Activated CD4-positive, CD25-positive, alpha-beta regulatory T cell treated with anti-CD3 and anti-CD28 coated beads, Interleukin-2, amount 50 U/mL, for 24 hours (primary cell): Measurements from ENCODE around the gene ZNF528.

Experiments
- ATAC-seq, 2 donors: fragments of 150-1000 bp; cut with Tn5 transposase; one replicate each; pipeline ENCODE4 v1.10.0; 2021; ENCODE audit warnings: mild to moderate bottlenecking in 1 of 2, moderate library complexity in 1 of 2

The ZNF528 gene

DNA sequence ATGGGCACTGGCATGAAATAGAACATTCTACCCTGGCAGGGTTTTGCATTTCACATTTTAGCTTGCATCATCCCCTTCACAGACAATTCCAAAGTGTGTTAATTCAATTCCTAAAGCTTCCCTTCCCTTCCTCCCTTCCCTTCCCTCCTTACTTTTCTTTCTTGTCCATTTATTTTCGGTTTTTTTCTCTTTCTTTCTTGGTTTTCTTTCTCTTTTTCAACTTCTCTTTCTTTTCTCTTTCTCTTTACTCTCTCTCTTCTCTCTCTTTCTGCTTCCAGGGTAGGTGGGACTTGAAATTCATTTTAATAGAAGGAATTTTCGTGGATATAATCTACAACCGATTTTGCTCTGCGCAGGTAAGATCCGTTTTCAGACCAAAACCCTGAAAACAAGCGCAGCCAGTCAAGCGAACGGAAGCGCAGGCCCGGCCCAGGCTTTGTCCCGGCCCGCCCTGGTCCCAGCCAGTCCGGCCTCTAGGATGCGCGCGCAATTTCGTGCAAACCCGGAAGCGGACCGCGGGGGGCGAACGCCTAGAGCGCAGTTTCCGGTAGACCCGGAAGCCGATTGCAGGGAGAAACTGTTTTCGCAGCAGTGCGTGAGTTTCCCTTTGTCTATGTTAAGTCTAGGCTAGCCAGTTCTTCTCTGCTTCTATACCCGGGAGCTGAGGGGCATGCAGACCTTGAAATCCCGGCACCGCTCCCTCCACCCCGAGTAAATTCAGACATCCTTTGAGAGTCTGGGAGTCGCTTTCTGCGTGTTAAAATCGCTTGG is at the start of gene ZNF528:
Gene ZNF528, plus strand, starts transcription at position 540 of the 771 bp plus-strand sequence. CDS start 4,165 bp downstream, outside the sequence.
- ATAC-seq, result peak; percentile 100

DNA sequence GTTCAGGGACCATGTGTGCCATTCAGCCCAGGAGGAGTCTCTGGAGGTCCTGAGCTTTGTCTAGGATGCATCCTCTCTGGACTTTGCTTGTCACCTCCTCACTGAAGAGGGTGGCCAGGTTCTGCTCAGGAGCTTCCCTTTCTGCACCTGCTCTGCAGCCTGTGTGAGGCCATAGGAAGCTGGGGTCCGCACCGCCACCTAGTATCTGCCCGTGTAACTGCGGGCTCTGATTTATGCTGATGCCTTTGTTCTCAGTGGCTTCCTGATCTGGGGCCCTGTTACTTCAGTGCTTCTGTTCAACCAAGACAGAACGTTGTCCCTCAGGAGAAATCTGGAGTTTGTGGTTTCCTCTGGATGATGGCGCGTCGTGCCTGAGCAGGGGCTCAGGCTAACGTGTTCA is 46.1 kb upstream of the ZNF528 start:
- no peak for ATAC-seq

DNA sequence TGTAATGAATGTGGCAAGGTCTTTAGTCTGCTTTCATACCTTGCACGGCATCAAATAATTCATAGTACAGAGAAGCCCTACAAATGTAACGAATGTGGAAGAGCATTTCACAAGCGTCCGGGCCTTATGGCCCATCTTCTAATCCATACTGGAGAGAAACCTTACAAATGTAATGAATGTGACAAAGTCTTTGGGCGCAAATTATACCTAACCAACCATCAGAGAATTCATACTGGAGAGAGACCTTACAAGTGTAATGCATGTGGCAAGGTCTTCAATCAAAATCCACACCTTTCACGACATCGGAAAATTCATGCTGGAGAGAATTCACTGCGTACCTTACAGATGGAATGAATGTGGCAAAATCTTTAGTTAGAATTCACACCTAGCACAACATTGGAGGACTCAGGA is 31.2 kb upstream of the ZNF528 start:
- ATAC-seq, result no peak

DNA sequence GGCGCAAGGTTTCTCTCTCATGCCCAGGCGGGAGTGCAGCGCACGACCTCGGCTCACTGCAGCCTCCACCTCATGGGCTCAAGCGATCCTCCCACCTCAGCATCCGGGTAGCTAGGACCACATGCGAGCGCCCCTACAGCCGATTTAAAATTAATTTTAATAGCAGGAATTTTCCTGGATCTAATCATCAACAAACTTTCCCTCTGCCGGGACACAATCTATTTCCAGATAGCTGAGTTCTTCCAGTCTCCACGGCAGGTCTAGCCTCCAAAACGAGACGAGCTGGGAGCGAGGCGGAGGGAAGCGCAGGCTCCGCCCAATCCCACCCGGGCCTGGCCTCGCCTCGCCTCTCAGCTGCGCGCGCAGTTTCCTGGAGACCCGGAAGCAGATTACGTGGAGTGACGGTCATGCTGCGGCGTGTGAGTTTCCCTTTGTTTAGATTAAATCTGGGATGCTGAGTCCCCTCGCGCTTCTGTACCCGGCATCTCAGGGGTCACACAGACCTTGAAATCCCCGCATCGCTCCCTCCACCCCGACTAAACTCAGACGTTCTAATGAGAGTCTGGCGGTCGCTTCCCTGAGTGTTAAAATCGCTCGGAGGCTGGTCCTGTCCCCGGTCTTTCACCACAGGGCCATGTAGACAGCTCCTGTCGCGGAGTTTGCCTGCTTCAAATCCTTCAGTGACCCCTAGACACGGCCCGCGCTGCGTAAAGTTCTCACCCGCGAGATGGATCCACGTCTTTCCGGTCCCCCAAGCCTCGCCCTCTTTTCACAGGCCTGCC is 27.9 kb upstream of the ZNF528 start, which contains the start of gene ZNF880:
Gene ZNF880, plus strand, starts transcription at position 365 of the 782 bp plus-strand sequence. Its CDS starts 43 bp downstream, at position 408.
- peak; percentile 98 to 99 for ATAC-seq

DNA sequence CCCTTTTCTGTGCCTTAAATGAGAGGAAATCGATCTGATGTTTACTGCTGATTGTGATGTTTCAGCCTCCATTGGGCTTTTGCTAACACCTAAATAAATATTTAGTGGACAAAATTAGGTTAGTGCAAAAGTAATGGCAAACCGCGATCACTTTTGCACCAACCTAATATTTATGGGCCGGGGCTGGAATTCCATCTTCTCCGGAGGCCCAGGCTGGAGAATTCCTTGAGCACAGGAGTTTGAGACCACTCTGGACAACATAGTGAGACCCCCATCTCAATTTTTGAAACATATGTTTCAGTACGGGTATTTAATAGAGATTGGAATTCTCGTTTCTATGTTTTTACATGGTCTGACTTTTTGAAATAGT is 27.3 kb upstream of the ZNF528 start:
- ATAC-seq, result no peak

DNA sequence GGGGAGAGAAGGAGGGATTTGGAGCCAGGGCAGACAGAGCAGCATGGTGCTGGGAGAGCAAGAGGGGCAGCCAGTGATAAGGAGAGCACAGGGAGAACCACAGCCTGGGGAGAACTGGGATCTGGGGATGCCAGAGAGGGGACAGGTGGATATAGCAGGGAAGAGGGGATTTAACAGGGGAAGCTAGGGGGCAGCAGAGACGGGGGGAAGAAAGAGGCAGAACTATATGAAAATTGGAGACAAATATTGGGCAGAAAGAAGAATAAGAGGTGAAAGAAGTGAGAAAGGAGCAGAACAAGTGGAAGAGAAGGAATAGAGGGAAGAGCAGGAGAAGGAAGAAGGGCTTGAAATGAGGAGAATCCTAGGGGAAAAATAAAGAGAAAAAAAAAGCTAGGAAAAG is 6.5 kb upstream of the ZNF528 start:
- no peak for ATAC-seq

DNA sequence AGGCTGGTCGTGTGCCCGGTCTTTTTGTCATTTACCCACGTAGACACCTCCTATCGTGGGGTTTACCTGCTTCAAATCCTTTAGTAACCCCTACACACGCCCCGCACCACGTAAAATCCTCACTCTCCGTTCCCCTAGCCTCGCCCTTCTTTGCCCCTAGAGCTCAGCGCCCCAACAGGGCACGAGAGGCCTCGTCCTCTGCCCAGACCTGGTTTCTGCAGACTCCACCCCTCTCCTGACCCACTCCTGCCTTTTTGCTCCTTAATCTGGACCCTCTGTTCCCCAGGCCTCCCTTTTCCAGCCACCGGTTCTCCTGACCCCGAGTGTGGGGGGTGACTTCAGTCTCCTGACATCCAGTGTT is 412 bp downstream of the ZNF528 start:
- peak in 1 of 2 donors; percentile 18 for ATAC-seq

DNA sequence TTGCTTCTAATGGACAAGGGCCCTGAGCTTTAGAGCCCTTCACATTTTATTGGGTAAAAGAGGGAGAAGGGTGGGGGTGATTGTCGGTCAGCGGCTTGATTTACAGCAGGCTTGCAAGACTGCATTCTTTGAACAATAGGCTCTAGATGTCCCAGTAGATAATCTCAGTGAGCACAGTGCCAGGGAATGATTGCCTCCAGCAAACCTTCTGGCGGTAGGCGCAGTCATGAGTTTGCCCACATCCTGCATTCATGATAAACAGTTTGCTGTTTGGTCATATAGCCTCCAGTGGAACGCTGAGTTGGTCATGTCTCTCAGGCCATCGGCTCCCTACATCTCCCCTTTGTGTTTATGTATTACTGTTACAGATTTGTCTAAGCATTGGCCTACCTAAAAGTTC is 12.6 kb downstream of the ZNF528 start:
- ATAC-seq, result no peak

DNA sequence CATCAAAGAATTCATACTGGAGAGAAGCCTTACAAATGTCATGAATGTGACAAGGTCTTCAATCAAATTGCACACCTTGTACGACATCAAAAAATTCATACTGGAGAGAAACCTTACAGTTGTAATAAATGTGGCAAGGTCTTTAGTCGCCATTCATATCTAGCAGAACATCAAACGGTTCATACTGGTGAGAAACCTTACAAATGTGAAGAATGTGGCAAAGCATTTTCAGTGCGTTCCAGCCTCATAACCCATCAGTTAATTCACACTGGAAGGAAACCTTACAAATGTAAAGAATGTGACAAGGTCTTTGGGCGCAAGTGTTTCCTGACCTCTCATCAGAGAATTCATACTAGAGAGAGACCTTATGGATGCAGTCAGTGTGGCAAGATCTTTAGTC is 18.1 kb downstream of the ZNF528 start:
- ATAC-seq, result no peak

DNA sequence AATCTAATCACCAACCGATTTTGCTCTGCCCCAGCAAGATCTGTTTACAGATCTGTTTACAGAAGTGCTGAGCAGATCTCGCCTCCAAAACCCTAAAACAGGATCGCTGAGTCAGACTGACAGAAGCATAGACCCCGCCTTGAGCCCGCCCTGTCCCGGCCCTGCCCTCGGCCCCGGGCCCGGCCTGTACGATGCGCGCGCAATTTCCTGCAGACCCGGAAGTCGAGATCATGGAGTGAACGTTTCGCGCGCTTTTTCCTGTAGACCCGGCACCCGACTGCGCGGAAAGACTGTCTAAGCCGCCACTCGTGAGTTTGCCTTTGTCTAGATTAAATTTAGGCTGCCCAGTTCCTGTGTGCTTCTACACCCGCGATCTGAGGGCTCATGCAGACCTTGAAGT is 31.3 kb downstream of the ZNF528 start, which contains the start of gene ZNF534:
Gene ZNF534, plus strand, starts transcription at position 212 of the 400 bp plus-strand sequence. CDS start 2,327 bp downstream, outside the sequence.
- ATAC-seq, result no peak

DNA sequence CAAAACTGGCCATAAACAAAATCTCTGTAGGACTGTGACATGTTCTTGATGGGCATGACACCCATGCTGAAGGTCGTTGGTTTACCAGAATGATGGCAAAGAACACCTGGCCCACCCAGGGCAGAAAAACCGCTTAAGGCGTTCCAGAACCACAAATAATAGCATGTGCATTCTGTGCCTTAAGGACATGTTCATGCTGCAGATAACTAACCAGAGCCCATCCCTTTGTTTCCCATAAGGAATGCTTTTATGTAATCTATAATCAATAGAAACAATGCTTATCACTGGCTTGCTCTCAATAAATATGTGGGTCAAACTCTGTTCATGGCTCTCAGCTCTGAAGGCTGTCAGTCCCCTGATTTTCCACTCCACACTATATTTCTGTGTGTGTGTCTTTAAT is 44.5 kb downstream of the ZNF528 start:
- no peak for ATAC-seq

DNA sequence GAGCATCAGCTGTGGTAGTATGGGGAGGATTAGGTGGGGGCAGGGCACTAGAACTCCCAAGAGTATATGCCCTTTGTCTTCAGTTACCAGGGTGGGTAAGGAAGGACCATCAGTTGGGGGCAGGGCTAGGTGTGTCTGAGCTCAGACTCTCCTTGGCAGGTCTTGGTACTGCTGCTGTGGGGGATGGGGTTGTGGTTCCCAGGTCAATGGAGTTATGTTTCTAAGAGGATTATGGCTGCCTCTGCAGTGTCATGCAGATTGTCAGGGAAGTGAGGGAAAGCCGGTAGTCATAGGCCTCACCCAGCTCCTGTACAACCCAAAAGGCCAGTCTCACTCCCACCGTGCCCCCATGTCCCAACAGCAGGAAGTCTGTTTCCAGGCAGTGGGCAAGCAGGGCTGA is 46.9 kb downstream of the ZNF528 start:
- no peak for ATAC-seq

DNA sequence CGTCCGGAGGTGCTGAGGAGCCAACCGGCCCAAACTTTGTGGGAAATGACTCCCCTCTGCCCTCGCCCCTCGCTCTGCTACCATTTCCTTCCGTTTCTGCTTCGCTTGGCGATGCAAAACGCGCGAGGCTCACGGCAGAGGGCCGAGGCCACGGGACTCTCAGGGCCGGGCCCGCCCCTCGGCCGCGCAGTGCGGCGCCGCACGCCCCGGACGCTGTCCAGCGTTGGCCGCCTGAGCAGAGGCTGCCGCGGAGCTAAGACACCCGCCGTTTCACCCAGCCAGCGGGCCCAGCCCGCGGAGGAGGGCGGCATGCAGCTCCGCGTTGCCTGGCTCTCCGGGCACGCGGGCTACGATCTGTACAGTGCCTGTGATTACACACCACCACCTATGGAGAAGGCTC is 53.6 kb downstream of the ZNF528 start:
- ATAC-seq, result no peak

DNA sequence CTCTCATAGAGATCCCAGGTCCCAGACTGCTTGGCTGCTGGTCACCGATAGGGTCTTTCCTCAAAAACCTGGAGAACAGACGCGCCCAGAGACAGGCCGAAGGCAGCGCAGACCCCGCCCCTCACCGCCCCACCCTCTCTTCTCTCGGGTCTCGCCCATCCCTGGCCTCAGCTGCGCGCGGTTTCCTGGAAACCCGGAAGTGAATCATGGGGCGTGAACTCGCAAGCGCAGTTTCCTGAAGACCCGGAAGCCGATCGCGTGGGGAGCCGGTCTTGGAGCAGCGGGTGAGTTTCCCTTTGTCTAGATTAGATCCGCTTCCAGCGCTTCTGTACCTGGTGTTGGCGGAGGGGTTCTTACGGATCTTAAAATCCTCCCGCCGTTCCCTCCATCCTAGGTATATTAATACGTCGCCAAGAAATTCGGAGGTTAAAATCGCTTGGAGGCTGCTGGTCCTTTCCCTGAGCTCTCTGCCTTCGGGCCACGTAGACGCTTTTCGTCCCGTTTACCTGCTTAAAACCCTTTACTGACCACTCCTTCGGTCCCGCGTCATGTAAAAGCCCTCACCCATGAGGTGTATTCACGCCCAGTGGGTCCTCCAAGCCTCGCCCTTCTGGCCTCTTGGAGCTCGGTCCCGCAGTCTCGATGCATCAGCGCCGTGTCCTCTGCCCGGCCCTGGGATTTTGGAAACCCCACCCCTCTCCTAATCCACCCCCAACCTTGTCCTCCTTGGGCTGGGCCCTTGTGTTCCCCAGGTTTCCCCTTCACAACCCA is 55.9 kb downstream of the ZNF528 start, which contains the start of gene ZNF578:
Gene ZNF578, plus strand, starts transcription at position 230 of the 771 bp plus-strand sequence. CDS start 48,293 bp downstream, outside the sequence.
- ATAC-seq, result peak; percentile 68 to 80

DNA sequence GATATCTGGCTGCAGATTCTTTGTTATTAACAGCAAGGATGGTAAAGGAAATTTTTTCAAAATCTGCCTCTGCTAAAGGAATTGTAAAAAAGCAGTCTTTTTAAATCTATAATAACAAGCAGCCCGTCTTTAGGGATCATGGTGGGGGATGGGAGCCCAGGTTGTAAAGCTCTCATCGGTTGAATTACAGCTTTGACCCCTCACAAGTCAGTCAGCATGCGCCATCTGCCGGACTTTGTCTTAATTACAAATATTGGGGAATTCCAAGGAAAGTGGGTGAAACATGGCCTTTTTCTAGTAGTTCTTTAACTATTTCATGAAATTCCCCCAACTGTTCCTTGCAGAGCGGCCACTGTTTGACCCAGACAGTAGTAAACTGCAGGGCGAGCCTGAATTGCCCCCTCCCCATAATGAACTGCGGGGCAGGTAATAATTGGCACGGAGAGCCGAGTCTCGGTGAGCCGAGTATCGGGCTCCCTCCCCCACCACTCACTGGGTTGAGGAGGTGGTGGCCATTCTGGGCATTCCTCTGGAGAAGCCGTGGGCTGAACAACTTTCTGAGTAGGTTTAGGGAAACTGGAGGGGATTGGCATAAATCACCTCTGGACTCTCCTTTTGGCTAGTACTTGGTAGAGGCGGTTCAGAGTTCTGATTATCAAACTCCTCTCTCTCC is 67.3 kb downstream of the ZNF528 start:
- no peak for ATAC-seq
